H1 (cell line): ENCODE data around the gene MCC. TPM values are rescaled to one million over a fixed set of nuclear protein-coding genes. Genes with fewer than 3 reads are reported as not detected.

Source experiments
- TAF7 ChIP-seq: optimal IDR thresholded peaks from 2 replicates; pipeline ENCODE3; 2011; ENCODE audit warnings: low read depth, mild to moderate bottlenecking, inconsistent platforms, low read length, moderate library complexity, borderline replicate concordance
- polyA plus RNA-seq, 7 experiments: library from polyadenylated mRNA; depleted of rRNA in 3 of 7; stranded (reverse) in 5 of 7; unstranded in 2 of 7; fragments of >200 nt in 5 of 7; fragments of 200-250 nt in 2 of 7; gene quantifications; 1 replicate in 5 of 7; 2 replicates in 1 of 7; 4 replicates in 1 of 7; pipeline versions ENCODE4 v1.2.1 to v1.2.3, GENCODE V29; 2011 to 2013; ENCODE audit warnings: missing spikeins in 2 of 7, mixed read lengths in 2 of 7
- total RNA-seq: library from RNA; stranded (reverse); fragmentation: NEBNext Ultra II Directional; extraction: Animal tissue kit (Norgen Biotek cat#: 25700); gene quantifications from 2 replicates; pipeline ENCODE4 v1.2.1, GENCODE V29; 2021

The MCC gene
- total and polyA plus RNA-seq, 2 of the 8 experiments (the other 6 are each of a cell fraction or from before 2014, with no cell fraction given): 2.6 to 18.3 TPM

DNA sequence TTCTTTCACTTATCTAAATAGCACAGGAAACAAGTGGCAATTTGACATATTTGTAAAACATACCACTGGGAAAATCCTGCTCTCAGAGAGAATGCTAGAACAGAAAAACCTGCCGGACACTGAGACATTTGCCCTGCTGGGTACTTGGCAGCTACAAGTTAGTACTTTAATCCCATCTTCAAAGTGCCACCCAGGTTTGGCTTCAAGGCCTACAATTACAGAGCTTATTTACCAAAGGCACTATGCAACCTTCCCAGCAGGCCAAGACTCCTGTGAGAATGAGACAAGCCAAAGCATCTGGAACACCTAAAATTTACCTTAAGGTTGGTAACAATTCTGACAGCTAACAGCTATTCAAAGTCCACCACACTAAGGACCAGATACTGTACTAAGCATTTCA lies 131.8 kb downstream of the MCC start (continued):
- no peak for TF ChIP-seq TAF7
